H1 (cell line): ENCODE measurements around the gene P3H4. TPM values are rescaled to one million over a fixed set of nuclear protein-coding genes. Genes with fewer than 3 reads are reported as not detected.

Source experiments
- CTCF ChIA-PET: fragments of 300-600 bp; sonication (Branson Sonifier 250); formaldehyde crosslinking; loops from one replicate; lab custom pipeline; 2021; ENCODE audit not compliant: partially characterized antibody; lab: Charles Lee
- POLR2A ChIA-PET: fragments of 300-600 bp; sonication (Branson Sonifier 250); formaldehyde crosslinking; loops from one replicate; lab custom pipeline; 2021; ENCODE audit warnings: inconsistent platforms; ENCODE audit not compliant: partially characterized antibody; lab: Charles Lee
- DNase-seq, 2 experiments: peaks; one replicate each; pipeline versions ENCODE4 v3.0.0 to v3.0.0-alpha.2; 2010 to 2022; ENCODE audit warnings: low spot score in 2 of 2, low read depth in 1 of 2, mixed read lengths in 1 of 2
- FAIRE-seq: peaks from 2 replicates; lab custom pipeline; 2011; peaks lifted over from hg19 to GRCh38; lab: Jason Lieb, UNC
- H2AFZ ChIP-seq: 2 replicates; pipeline ENCODE4 v1.8.1; 2012; ENCODE audit warnings: low read length, inconsistent platforms
- H2AK5ac ChIP-seq: 2 replicates; pipeline ENCODE4 v1.6.1; 2013; ENCODE audit warnings: low read depth, low read length
- H2BK120ac ChIP-seq: replicated peaks from 2 replicates; pipeline ENCODE3; 2013; ENCODE audit warnings: low read depth, low read length, inconsistent platforms
- H2BK12ac ChIP-seq: 2 replicates; pipeline ENCODE4 v1.6.1; 2013; ENCODE audit warnings: low read depth, low read length
- H2BK15ac ChIP-seq: 2 replicates; pipeline ENCODE4 v1.6.1; 2013; ENCODE audit warnings: low read length
- H2BK20ac ChIP-seq: 2 replicates; pipeline ENCODE4 v1.6.1; 2013; ENCODE audit warnings: low read length
- H2BK5ac ChIP-seq: 2 replicates; pipeline ENCODE4 v1.6.1; 2013; ENCODE audit warnings: low read depth, low read length
- H3K14ac ChIP-seq: 2 replicates; pipeline ENCODE4 v1.6.1; 2013; ENCODE audit warnings: inconsistent platforms; ENCODE audit not compliant: insufficient read length
- H3K18ac ChIP-seq: 2 replicates; pipeline ENCODE4 v1.6.1; 2013; ENCODE audit warnings: low read length; ENCODE audit errors: extremely low read depth
- H3K23ac ChIP-seq: 2 replicates; pipeline ENCODE4 v1.6.1; 2013; ENCODE audit warnings: inconsistent platforms; ENCODE audit not compliant: insufficient read length
- H3K23me2 ChIP-seq: 2 replicates; pipeline ENCODE4 v1.6.1; 2013; ENCODE audit warnings: low read depth, low read length
- H3K27ac ChIP-seq: 2 replicates; pipeline ENCODE4 v1.6.1; 2011; ENCODE audit warnings: low read depth, low read length, inconsistent platforms
- H3K27me3 ChIP-seq, 4 experiments: replicated peaks in 1 of 4; 1 replicate in 1 of 4; 2 replicates in 3 of 4; pipeline versions ENCODE4 v1.6.1 to v1.8.1; 2011 to 2013; ENCODE audit warnings: low read length in 3 of 4, mild to moderate bottlenecking in 3 of 4, inconsistent platforms in 2 of 4, mixed read lengths in 2 of 4, moderate library complexity in 1 of 4; ENCODE audit not compliant: control insufficient read depth in 3 of 4, insufficient read depth in 3 of 4; ENCODE audit errors: extremely low read depth in 1 of 4
- H3K36me3 ChIP-seq, 4 experiments: 2 replicates each; pipeline versions ENCODE4 v1.6.1 to v1.8.1; 2011 to 2013; ENCODE audit warnings: mild to moderate bottlenecking in 4 of 4, low read length in 3 of 4, moderate library complexity in 2 of 4, control low read depth in 1 of 4, inconsistent platforms in 1 of 4; ENCODE audit not compliant: insufficient read depth in 4 of 4, control insufficient read depth in 2 of 4
- H3K4ac ChIP-seq: replicated peaks from 2 replicates; pipeline ENCODE3; 2013; ENCODE audit warnings: low read length, low read depth, mixed read lengths, inconsistent platforms; ENCODE audit not compliant: insufficient read length
- H3K4me1 ChIP-seq, 4 experiments: replicated peaks in 1 of 4; 1 replicate in 1 of 4; 2 replicates in 3 of 4; pipeline versions ENCODE4 v1.6.1 to v1.8.1; 2011 to 2013; ENCODE audit warnings: low read length in 3 of 4, inconsistent platforms in 2 of 4, mixed read lengths in 1 of 4; ENCODE audit not compliant: insufficient read depth in 4 of 4, control insufficient read depth in 3 of 4
- H3K4me2 ChIP-seq, 2 experiments: 2 replicates each; pipeline versions ENCODE4 v1.6.1 to v1.8.1; 2011 to 2013; ENCODE audit warnings: low read depth in 2 of 2, low read length in 2 of 2, control low read depth in 1 of 2, inconsistent platforms in 1 of 2, mild to moderate bottlenecking in 1 of 2; ENCODE audit not compliant: insufficient read depth in 1 of 2
- H3K4me3 ChIP-seq, 4 experiments: fragments of 200-600, 300-600 bp in 1 of 4; sonication (generic), shearing (Covaris generic), sonication (Bioruptor Twin) in 1 of 4; 2 replicates each; pipeline versions ENCODE4 v1.5.1 to v1.8.1; 2011 to 2016; ENCODE audit warnings: low read length in 4 of 4, low read depth in 3 of 4, control low read depth in 2 of 4, inconsistent platforms in 2 of 4, mild to moderate bottlenecking in 2 of 4, mixed read lengths in 1 of 4, moderate library complexity in 1 of 4; ENCODE audit not compliant: insufficient read depth in 2 of 4; ENCODE audit errors: extremely low read depth in 1 of 4
- H3K56ac ChIP-seq: replicated peaks from 2 replicates; pipeline ENCODE3; 2013; ENCODE audit warnings: low read depth, mild to moderate bottlenecking, mixed read lengths, low read length, inconsistent platforms; ENCODE audit not compliant: insufficient read length
- H3K79me1 ChIP-seq: 2 replicates; pipeline ENCODE4 v1.6.1; 2013; ENCODE audit warnings: low read depth, low read length, control low read depth
- H3K79me2 ChIP-seq, 2 experiments: 2 replicates each; pipeline versions ENCODE4 v1.6.1 to v1.8.1; 2012 to 2013; ENCODE audit warnings: low read length in 2 of 2, mild to moderate bottlenecking in 2 of 2, inconsistent platforms in 1 of 2; ENCODE audit not compliant: insufficient read depth in 2 of 2, control insufficient read depth in 1 of 2
- H3K9ac ChIP-seq, 4 experiments: replicated peaks in 1 of 4; 1 replicate in 1 of 4; 2 replicates in 3 of 4; pipeline versions ENCODE4 v1.6.1 to v1.8.1; 2011 to 2013; ENCODE audit warnings: low read depth in 3 of 4, low read length in 3 of 4, control low read depth in 2 of 4, mild to moderate bottlenecking in 2 of 4, moderate library complexity in 2 of 4, inconsistent platforms in 1 of 4; ENCODE audit errors: extremely low read depth in 1 of 4
- H3K9me3 ChIP-seq, 2 experiments: 2 replicates each; pipeline versions ENCODE4 v1.6.1 to v1.8.1; 2012 to 2013; ENCODE audit warnings: mild to moderate bottlenecking in 2 of 2, moderate library complexity in 2 of 2, control low read depth in 1 of 2, inconsistent platforms in 1 of 2, low read depth in 1 of 2, low read length in 1 of 2, mixed read lengths in 1 of 2; ENCODE audit not compliant: insufficient read depth in 2 of 2
- H4K20me1 ChIP-seq, 2 experiments: replicated peaks in 1 of 2; 2 replicates each; pipeline versions ENCODE3 to v1.8.1; 2011 to 2013; ENCODE audit warnings: inconsistent platforms in 2 of 2, low read length in 2 of 2, mild to moderate bottlenecking in 1 of 2; ENCODE audit not compliant: insufficient read depth in 2 of 2, control insufficient read depth in 1 of 2
- H4K5ac ChIP-seq: 2 replicates; pipeline ENCODE4 v1.6.1; 2013; ENCODE audit warnings: low read length, low read depth, mixed read lengths, inconsistent platforms; ENCODE audit not compliant: insufficient read length
- H4K8ac ChIP-seq: 2 replicates; pipeline ENCODE4 v1.8.0; 2013; ENCODE audit warnings: mild to moderate bottlenecking, moderate library complexity, low read length, inconsistent platforms; ENCODE audit not compliant: insufficient read depth; ENCODE audit errors: extremely low read depth
- H4K91ac ChIP-seq: replicated peaks from 2 replicates; pipeline ENCODE3; 2013; ENCODE audit warnings: low read length, mixed read lengths, inconsistent platforms; ENCODE audit not compliant: insufficient read length
- BRCA1 ChIP-seq: IDR thresholded peaks from 2 replicates; pipeline ENCODE4 v1.6.1; 2012; ENCODE audit warnings: low read depth, low read length, improper control_type of control experiment
- CBX8 ChIP-seq: fragments of 300-800, 300-1000 bp; sonication (generic); IDR thresholded peaks from 2 replicates; pipeline ENCODE4 v1.7.1; 2016; ENCODE audit warnings: low read depth, low read length, borderline replicate concordance
- EGR1 ChIP-seq: IDR thresholded peaks from 2 replicates; pipeline ENCODE4 v1.6.1; 2011; ENCODE audit warnings: low read depth, low read length, borderline replicate concordance
- HDAC6 ChIP-seq: IDR thresholded peaks from one replicate; pipeline ENCODE4 v1.7.1; 2012; ENCODE audit warnings: low read depth, mild to moderate bottlenecking, inconsistent platforms, low read length, moderate library complexity
- JUN ChIP-seq: IDR thresholded peaks from 2 replicates; pipeline ENCODE4 v1.6.1; 2011; ENCODE audit warnings: low read depth, mild to moderate bottlenecking, improper control_type of control experiment, low read length
- KDM4A ChIP-seq: IDR thresholded peaks from one replicate; pipeline ENCODE4 v1.7.1; 2012; ENCODE audit warnings: low read depth, mild to moderate bottlenecking, moderate library complexity, low read length, inconsistent platforms; ENCODE audit not compliant: severe bottlenecking
- PHF8 ChIP-seq: fragments of 200-600 bp; sonication (generic); conservative IDR thresholded peaks from 2 replicates; pipeline ENCODE4 v1.7.1; 2012; ENCODE audit warnings: low read depth, mild to moderate bottlenecking, inconsistent platforms, low read length, moderate library complexity
- POLR2A ChIP-seq, 2 experiments: IDR thresholded peaks; 1 replicate in 1 of 2; 2 replicates in 1 of 2; pipeline ENCODE4 v1.6.1; 2011; ENCODE audit warnings: low read depth in 2 of 2, low read length in 2 of 2, mild to moderate bottlenecking in 2 of 2; ENCODE audit errors: control extremely low read depth in 1 of 2
- RBBP5 ChIP-seq: IDR thresholded peaks from 2 replicates; pipeline ENCODE4 v1.7.1; 2012; ENCODE audit warnings: low read depth, mild to moderate bottlenecking, inconsistent platforms, low read length, moderate library complexity, borderline replicate concordance
- RFX5 ChIP-seq: IDR thresholded peaks from 2 replicates; pipeline ENCODE4 v1.6.1; 2011; ENCODE audit warnings: low read depth, low read length, improper control_type of control experiment, borderline replicate concordance
- SUZ12 ChIP-seq: fragments of 200-600 bp; sonication (generic); IDR thresholded peaks from 2 replicates; pipeline ENCODE4 v1.6.1; 2012; ENCODE audit warnings: mild to moderate bottlenecking, inconsistent platforms, low read length, moderate library complexity, mixed read lengths
- ZNF274 ChIP-seq: IDR thresholded peaks from 2 replicates; pipeline ENCODE4 v1.7.0; 2012; ENCODE audit warnings: low read length, borderline replicate concordance; ENCODE audit errors: extremely low read depth
- WGBS, 2 experiments: shearing (Covaris generic) in 1 of 2; methylation state at CpG; one replicate each; pipeline versions ENCODE4 v1.1.6 to v1.1.7; 2013 to 2015; ENCODE audit warnings: low lambda C conversion rate in 2 of 2, mixed read lengths in 2 of 2, inconsistent platforms in 1 of 2, low coverage in 1 of 2, missing lambda C conversion rate in 1 of 2; ENCODE audit not compliant: insufficient replicate concordance in 2 of 2, insufficient coverage in 1 of 2, insufficient read length in 1 of 2; ENCODE audit errors: extremely low coverage in 1 of 2, missing lambda C conversion rate in 1 of 2; 5-methylcytosine and 5-hydroxymethylcytosine counted together
- polyA plus RNA-seq, 7 experiments: library from polyadenylated mRNA; depleted of rRNA in 3 of 7; stranded (reverse) in 5 of 7; unstranded in 2 of 7; fragments of >200 nt in 5 of 7; fragments of 200-250 nt in 2 of 7; gene quantifications; 1 replicate in 5 of 7; 2 replicates in 1 of 7; 4 replicates in 1 of 7; pipeline versions ENCODE4 v1.2.1 to v1.2.3, GENCODE V29; 2011 to 2013; ENCODE audit warnings: missing spikeins in 2 of 7, mixed read lengths in 2 of 7
- total RNA-seq: library from RNA; stranded (reverse); fragmentation: NEBNext Ultra II Directional; extraction: Animal tissue kit (Norgen Biotek cat#: 25700); gene quantifications from 2 replicates; pipeline ENCODE4 v1.2.1, GENCODE V29; 2021

Gene P3H4
- total and polyA plus RNA-seq, 2 of the 8 experiments (the other 6 are each of a cell fraction or from before 2014, with no cell fraction given) = 23.4 to 26.7 TPM

GRCh38 chr17:41844971-41845370 lies 33.2 kb upstream of the P3H4 start:
- no peaks in the 10 kb centered on the region for H3K9me3 ChIP-seq
- no peak overlapping the region for H4K91ac ChIP-seq
- no peak overlapping the region for H2BK15ac ChIP-seq
- no peak overlapping the region for H3K23ac ChIP-seq
- H3K79me2 ChIP-seq = peaks cover 0 to 12% of the 10 kb centered on the region in 2 experiments; a peak in 2 of 4 replicates
- no peak overlapping the region for H4K5ac ChIP-seq
- H3K27me3 ChIP-seq = no peaks in the 10 kb centered on the region
- DNase-seq (no peak), FAIRE-seq (no peak)
- H3K56ac ChIP-seq = no peak overlapping the region
- H2BK20ac ChIP-seq = no peak overlapping the region
- ChIA-PET POLR2A (no interaction called here), CTCF (no interaction called here)
- no peak overlapping the region for H3K18ac ChIP-seq
- H2AFZ ChIP-seq = no peak overlapping the region
- no peak overlapping the region for H2BK5ac ChIP-seq
- no peaks in the 10 kb centered on the region for H3K79me1 ChIP-seq
- H3K4me3 ChIP-seq = no peak overlapping the region
- H3K4me1 ChIP-seq = no peaks in the 10 kb centered on the region
- no peak overlapping the region for H2BK120ac ChIP-seq
- no peak overlapping the region for H2BK12ac ChIP-seq
- H3K23me2 ChIP-seq = no peaks in the 10 kb centered on the region
- no peaks in the 10 kb centered on the region for H4K20me1 ChIP-seq
- no peak overlapping the region for H2AK5ac ChIP-seq
- no peak overlapping the region for H4K8ac ChIP-seq
- H3K9ac ChIP-seq = no peak overlapping the region
- no peak overlapping the region for H3K14ac ChIP-seq
- 84% methylated on average over 6 of the region's 6 CpGs; no CpG with 5 or more reads in 1 of the 2 experiments for WGBS, 2 experiments
- peaks cover 0 to 2% (median 0%) of the 10 kb centered on the region in 4 experiments; a peak in 1 of 8 replicates for H3K36me3 ChIP-seq
- H3K4me2 ChIP-seq = no peak overlapping the region
- H3K27ac ChIP-seq = no peak overlapping the region
- no peak overlapping the region for H3K4ac ChIP-seq
- TF ChIP-seq SUZ12 (no peak), BRCA1 (no peak), RBBP5 (no peak), JUN (no peak), CBX8 (no peak), RFX5 (no peak), POLR2A (IDR thresholded peaks at IDR 0.05; ENCODE audit: control extremely low read depth in 1 of 2, low read depth in 2 of 2, low read length in 2 of 2) (no peak), ZNF274 (no peak), KDM4A (no peak), PHF8 (no peak), EGR1 (no peak), HDAC6 (no peak)
